Astrocyte of the hippocampus (primary cell): ENCODE results near the gene DUSP5.
A peak's percentile ranks its signal among the peaks of the same experiment; 100 is the strongest.
"Not testable (repeated sequence)": the region's sequence is repeated elsewhere in the genome, so short reads cannot be mapped to it uniquely, and the experiment has no call there.

ENCODE experiments used
- DNase-seq: peaks from one replicate; pipeline ENCODE4 v3.0.0; 2011; ENCODE audit warnings: low read depth, low spot score

DUSP5 gene, protein sequence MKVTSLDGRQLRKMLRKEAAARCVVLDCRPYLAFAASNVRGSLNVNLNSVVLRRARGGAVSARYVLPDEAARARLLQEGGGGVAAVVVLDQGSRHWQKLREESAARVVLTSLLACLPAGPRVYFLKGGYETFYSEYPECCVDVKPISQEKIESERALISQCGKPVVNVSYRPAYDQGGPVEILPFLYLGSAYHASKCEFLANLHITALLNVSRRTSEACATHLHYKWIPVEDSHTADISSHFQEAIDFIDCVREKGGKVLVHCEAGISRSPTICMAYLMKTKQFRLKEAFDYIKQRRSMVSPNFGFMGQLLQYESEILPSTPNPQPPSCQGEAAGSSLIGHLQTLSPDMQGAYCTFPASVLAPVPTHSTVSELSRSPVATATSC

DNA sequence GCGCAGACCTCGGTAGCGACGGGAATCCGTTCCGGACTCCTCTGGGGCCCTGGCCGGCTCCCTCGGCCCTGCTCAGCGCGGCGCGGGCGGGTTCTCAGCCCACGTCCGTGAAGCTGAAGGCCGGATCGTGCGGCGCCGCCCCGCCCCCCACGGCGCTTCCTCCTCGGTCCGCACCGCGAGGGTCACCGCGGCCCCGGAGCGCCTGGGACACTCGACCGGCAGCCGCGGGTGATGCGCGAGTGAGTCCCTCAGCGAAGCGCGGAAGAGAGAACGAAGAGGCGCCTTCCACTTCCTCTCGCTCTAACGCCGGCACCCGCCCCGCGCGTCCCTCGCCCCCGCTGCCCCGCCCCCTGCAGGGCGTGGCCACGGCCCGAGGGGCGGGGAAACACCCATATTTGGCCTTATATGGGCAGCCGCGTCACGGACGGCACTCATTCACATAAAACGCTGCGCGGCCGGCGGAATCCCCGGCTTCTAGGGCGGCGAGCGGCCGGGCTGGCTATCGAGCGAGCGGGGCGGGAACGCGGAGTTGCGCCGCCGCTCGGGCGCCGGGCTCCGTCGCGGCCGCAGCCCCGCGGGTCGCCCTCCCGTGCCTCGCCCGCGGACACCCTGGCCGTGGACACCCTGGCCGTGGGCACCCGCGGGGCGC lies at the start of gene DUSP5:
DUSP5 (plus strand) TSS at position 470 of the 649 bp plus-strand sequence. CDS start 215 bp downstream, outside the sequence.
- peak; percentile 99 for DNase-seq

- no peak for DNase-seq
Observed at GRCh38 chr10:110448682-110449418, 48.9 kb upstream of the DUSP5 start.

DNA sequence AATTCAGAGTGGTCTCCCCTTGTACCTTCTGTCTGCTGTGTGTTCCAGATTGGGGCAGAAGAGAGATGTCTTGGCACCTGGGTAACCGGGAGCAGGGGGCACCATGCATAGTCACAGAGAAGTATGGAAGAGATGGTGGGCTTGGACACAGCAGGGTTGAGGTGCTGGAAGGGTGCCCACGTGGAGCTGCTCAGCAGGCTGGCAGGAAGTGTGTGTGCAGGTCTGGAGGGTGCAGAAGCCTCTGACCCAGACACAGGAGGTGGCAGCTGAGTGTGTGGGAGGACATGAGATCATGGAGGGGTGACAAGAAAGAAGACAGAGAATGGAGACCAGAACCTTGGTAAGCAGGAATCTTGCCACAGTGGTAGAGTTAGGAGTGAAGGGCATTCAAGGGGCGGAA lies 42.3 kb upstream of the DUSP5 start:
- DNase-seq, result no peak

GRCh38 chr10:110456046-110456445 lies 41.7 kb upstream of the DUSP5 start:
- DNase-seq, result no peak

GRCh38 chr10:110456523-110457091 lies 41.1 kb upstream of the DUSP5 start:
- DNase-seq, result no peak

DNA sequence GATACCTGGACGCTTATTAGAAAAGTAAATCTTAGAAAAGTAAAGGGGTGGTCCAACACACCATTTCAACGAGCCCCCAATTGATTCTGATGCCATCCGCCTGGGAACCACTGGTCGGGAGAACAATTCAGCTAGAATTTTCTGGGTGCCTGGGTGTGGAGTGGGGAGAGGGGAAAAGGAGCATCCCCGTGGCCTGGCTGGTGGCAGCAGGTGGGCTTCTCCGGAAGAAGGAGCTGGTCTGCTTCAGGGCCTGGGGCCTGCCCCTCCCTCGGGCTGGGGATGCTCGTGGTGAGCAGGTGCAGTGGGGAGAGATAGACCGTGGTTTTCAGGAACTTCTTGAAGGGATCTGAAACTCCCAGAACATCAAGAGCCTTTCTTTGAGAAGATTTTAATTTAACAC lies 39.9 kb upstream of the DUSP5 start:
- no peak for DNase-seq

DNA sequence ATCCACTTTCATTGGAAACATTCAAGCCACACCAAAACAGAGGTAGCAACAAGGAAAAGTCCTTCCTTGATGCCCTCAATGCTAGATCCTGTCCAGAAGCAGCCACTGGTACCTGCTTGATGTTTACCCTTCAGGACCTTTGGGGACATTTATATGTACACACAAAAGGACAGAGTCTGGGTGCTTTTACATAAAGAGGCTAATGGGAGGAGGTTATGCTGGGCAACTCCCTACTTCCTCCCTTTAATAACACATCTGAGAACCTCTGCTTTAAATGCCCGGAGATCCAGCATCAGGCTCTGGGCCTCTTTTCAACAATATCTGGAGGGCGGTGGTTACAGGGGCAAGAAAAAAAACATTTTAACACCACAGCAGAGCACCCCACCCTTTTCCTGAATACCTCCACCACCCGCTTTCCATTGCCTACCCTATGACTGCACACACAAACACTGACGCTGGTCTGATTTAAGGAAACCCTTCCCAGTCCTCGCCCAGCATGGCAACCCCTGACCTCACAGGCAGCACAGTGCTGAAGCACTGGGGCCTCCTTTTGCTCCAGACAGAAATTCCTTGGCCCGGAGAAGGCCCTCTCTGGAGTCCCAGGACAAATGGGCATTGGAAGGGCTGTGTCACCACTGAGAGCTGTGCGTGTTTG lies 39.3 kb upstream of the DUSP5 start:
- DNase-seq, result no peak

DNA sequence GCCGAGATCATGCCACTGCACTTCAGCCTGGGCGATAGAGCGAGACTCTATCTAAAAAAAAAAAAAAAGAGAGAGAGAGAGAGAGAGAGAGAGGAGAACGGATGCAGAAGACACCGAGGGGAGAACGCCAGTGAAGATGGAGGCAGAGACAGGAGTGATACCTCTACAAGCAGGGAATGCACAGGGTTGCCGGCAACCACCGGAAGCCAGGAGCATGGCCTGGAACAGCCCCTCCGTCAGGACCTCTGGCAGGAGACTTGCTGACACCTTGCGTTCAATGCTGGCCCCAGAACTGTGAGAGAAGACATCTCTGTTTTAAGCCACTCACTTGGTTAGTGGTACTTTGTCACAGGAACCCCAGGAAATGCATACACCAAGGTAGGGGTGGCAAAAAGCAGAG lies 38.1 kb upstream of the DUSP5 start:
- no peak for DNase-seq

DNA sequence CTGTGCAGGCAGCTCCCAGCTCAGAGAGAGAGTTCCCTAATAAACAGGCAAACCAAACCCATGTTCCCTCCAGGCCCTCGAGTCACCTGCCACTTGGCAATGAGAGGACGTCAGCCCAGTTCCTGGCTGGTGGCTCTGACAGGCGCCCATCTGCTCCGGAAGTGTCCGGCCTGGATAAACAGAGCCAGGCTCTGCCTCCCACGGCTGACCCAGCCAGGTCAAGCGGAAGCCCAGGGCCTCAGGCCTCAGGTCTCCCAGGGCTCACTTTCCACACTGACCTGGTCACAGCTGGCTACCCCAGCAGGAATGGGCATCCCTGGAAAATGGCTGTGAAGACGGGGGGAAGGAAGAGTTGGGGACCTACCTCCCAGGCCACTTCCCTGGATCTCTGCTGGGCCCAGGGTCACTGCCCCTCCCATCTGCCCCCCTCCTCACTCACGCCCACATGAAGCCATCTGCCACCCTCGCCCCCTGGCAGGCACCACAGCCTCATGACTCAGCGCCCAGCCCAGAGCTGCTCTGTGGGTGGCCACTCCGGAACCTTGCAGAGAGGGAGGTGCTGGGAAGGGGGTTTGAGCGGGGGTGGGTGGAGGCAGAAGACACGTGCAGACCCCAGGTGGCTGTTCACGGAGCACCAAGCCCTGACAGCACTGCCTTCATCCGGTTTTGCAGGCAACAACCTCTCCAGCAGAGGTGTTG lies 37.4 kb upstream of the DUSP5 start:
- peak; percentile 61 for DNase-seq

DNA sequence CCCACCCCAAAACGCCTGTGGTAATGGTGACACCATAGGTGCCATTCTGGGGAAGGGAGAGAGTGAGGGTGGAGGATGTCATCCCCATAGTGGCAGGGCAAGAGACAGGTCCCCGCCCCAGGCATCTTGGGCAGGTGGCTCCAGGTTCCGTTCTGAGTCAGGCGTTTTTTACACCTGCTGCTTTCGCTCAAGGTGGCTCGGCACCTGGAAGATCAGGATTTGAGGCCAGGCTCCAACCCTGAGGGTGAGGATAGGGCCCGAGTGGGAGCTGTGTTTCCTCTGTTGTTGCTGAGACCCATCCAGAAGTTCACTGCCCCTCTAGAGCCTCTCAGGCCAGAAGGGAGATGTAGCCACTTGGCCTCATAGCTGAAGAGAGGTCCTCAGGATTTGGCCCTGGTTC lies 36.6 kb upstream of the DUSP5 start:
- DNase-seq, result no peak

GRCh38 chr10:110461530-110461929 lies 36.2 kb upstream of the DUSP5 start:
- DNase-seq, result no peak

DNA sequence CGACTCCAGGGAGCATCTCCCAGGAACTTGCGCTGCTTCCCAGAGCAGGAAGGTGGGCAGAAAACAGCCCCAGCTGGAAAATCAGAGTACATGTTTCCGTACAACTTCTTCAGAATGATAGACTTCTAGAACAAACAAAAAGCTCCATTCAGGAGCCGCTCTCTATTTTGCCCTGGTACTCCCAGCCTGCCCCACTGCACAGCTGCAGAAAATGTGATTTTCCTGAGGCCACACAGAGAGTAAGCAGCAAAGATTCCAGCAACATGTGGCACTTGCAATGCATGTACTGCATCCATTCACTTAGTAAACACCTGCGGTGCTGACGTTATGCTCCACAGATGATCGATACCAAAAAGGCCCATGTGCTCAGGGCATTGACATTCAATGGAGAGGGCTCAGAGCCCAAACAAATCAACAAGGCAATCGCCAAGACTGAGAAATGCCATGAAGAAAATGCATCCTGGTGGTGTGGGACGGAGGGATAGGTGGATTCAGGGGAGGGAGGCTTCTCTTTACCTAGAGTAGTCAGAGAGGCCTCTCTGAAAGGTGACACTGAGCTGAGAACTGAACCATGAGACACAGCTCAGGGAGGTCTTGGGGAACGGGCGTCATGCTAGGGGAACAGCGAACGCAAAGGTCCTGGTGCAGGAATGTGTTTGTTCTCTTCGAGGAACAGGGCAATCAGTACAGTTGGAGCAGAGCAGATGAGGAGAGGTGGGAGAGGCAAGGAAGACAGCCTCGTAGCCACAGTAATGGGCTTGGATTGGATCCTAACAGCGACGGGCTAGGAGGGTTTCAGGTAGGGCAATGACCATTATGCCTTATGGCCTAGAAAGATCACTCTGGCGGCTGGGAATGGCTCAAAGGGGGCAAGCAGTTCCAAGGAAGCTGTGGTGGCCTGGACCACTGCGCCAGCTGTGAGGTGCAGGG lies 35.3 kb upstream of the DUSP5 start:
- no peak for DNase-seq

DNA sequence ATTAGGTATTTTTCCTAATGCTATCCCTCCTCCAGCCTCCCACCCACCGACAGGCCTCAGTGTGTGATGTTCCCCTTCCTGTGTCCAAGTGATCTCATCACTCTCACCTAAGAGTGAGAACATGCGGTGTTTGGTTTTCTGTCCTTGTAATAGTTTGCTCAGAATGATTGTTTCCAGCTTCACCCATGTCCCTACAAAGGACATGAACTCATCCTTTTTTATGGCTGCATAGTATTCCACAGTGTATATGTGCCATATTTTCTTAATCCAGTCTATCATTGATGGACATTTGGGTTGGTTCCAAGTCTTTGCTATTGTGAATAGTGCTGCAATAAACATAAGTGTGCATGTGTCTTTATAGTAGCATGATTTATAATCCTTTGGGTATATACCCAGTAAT lies 29.4 kb upstream of the DUSP5 start:
- DNase-seq, result not testable (repeated sequence)

GRCh38 chr10:110470541-110470940 lies 27.2 kb upstream of the DUSP5 start:
- not testable (repeated sequence) for DNase-seq

DNA sequence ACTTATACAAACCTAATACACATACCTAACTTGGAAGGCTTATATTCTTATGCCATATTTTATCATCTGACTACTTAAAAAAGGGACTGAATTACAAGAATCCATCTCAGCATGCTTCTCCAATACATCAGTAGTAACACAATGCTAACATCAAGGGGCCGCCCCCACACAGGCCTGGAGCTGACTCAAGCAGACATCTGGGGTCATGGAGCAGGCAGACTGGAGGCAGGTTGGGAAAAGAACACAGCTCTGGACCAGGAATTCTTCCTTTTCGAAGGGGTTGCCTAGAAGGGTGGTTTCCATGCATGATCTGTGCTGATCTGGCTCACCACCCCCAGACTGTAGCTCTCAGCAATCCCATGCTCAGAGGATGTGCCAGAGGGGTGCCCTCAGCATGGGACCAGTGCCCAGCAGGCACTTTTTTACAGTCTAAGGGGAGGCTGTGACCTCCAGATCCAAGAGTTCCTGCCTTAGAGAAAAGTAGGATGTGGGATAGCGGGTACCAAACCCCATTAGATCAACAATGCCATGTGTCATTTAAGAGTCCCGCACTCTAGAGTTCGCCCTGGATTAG lies 26.1 kb upstream of the DUSP5 start:
- DNase-seq, result no peak

DNA sequence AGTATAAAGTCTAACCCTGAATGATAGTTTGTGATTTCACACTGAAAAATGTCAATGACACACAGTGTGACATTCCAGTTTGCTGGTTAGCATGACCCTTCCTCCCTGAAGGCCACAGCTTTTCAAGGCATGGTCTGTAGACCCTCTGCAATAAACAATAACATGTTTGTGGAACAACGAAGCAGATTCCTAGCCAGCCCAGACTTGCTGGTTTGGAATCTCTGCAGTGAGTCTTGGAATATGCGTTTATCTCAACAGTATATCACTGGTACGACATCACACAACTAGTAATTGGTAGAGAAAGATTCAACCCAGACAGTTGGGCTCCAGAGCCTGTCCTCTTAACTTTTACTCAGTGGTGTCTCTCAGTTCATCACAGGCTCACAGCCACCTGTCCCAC lies 23.7 kb upstream of the DUSP5 start:
- DNase-seq, result no peak

GRCh38 chr10:110474826-110475225 lies 22.9 kb upstream of the DUSP5 start:
- no peak for DNase-seq

DNA sequence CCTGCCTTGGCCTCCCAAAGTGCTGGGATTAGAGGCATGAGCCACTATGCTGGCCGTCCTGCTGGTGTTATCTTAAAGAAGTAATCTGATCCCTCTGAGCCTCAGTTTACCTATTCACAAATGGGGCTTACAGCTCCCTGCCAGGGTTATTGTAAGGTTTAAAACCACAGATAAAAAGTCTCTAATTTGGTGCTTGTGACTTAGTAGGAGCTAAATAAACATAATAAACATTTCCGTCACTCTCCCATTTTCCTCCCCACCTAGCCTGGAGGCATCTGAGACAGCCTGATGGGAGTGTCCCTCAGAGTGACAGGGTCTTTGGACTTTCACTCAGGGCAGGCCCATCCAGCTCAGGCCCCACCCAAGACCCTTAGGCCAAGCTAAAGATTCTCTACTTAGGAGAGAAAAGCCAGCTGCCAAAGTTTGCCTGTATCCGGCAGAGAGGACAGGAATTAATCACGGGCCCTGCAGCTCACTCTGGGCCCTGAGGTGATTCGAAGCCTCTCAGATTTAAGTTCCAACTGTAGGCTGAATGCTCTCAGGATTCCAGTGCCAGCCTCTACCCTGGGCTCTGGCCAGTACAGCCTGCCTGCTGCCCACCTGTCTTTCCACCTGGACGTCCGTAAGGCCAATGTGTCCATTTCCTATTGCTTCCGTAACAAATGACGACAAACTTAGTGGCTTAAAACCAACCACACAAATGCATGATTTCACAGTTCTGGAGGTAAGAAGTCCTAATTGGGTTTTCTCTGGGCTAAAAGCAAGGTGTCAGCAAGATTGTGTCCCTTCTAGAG lies 21.8 kb upstream of the DUSP5 start:
- DNase-seq, result no peak

DNA sequence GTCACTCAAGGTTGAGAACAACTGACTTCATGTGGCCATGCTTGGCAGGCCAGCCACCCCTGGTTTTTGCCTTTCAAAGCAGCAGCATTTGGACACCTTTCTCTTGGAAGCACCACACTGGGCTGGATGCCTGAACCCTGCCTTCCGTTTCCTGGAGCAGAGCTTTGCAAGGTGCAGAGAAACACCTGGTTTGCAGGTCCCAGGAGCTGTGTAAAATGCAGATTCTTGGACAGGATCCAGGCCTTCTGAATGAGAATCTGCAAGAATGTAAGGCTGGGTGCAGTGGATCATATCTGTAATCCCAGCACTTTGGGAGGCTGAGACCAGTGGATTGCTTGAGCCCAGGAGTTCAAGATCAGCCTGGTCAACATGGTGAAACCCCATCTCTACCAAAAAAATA lies 18.0 kb upstream of the DUSP5 start:
- no peak for DNase-seq
